WTC11 (cell line): ENCODE data around the gene NCLN.

ENCODE experiments used
- CTCF ChIP-seq: fragments of 200-600 bp; IDR thresholded peaks from 2 replicates; pipeline ENCODE4 v1.8.0; 2022; ENCODE audit warnings: antibody characterized with exemption
- FOXK1 ChIP-seq: sonication (generic); formaldehyde crosslinking; IDR thresholded peaks from 2 replicates; pipeline ENCODE4 v1.8.0; 2022; ENCODE audit warnings: mild to moderate bottlenecking, moderate library complexity, missing genetic modification reagents
- ZNF317 ChIP-seq: sonication (generic); formaldehyde crosslinking; IDR thresholded peaks from 2 replicates; pipeline ENCODE4 v1.8.1; 2023; ENCODE audit warnings: low read depth, mild to moderate bottlenecking, moderate library complexity, missing genetic modification reagents, borderline replicate concordance

GRCh38 chr19:3149526-3150505 lies 35.9 kb upstream of the NCLN start:
- TF ChIP-seq CTCF (no peak), FOXK1 (CRISPR knock-in tag) (no peak), ZNF317 (CRISPR knock-in tag) (no peak)
